Measurements from ENCODE around the gene WDHD1.

DNA sequence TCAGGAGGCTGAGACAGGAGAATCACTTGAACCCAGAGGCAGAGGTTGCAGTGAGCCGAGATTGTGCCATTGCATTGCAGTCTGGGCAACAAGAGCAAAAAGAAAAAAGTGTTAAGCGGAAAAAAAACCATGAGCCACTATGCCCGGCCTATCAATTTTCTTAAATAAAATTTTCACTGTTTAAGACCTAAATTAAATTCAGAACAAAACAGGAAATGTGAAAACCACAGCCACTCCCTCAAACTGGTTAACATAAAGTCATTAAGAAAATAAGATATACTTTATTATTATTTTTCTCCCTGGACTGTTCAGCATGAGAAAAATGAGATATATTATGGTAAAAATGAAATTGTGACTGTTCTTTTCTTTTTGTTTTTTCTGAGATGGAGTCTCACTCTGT lies 79.7 kb downstream of the WDHD1 start:
- TF ChIP-seq, protein P1, sequence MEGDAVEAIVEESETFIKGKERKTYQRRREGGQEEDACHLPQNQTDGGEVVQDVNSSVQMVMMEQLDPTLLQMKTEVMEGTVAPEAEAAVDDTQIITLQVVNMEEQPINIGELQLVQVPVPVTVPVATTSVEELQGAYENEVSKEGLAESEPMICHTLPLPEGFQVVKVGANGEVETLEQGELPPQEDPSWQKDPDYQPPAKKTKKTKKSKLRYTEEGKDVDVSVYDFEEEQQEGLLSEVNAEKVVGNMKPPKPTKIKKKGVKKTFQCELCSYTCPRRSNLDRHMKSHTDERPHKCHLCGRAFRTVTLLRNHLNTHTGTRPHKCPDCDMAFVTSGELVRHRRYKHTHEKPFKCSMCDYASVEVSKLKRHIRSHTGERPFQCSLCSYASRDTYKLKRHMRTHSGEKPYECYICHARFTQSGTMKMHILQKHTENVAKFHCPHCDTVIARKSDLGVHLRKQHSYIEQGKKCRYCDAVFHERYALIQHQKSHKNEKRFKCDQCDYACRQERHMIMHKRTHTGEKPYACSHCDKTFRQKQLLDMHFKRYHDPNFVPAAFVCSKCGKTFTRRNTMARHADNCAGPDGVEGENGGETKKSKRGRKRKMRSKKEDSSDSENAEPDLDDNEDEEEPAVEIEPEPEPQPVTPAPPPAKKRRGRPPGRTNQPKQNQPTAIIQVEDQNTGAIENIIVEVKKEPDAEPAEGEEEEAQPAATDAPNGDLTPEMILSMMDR (IDR thresholded peaks at IDR 0.05; ENCODE audit: low read depth, low read length, poor library complexity, severe bottlenecking): no peak
- no peak for TF ChIP-seq EZH2phosphoT487 (IDR thresholded peaks at IDR 0.05; ENCODE audit: borderline replicate concordance, low read length)

All from DOHH2 (cell line).